ENCODE data around the gene ACAD9.

The ACAD9 gene

DNA sequence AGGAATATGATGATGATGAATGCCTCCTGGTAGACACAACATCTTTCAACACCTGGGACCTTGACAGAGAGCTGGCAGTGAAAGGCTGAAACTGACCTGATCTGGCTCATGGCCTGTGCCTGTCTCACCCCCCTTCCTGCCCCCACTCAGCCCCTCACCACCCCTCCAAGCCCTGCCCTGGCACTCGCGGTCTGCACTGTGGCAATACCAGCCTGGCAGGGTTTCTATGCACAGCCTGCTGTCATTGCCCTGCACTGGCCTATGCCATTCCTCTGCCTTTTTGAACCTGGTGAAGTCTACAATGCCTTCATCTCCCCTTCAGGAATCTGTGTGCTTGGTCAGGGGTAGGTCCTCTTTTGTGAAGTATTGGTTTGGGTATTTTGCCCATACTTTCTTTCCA is 56.5 kb downstream of the ACAD9 start:
- DNase-seq (ENCODE audit: low read depth), result no peak

DNA sequence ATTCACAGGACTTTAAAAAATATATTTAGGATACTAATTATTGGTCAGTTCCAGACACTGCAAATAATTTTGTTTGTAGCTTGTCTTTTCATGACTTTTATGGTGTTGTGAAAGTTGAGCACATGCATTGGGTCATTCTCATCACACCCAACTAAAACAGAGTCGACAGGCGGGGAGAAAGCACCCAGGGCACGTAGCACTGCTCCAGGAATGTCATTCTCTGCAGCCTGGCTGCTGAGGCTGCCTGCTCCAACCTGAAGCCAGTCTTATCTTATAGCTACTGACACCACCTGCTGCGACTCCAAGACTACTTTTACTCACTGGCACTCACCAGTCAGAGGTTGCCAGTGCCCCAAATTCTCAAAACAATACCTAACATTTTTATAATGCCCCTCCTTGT is 56.9 kb downstream of the ACAD9 start:
- no peak for DNase-seq (ENCODE audit: low read depth)

DNA sequence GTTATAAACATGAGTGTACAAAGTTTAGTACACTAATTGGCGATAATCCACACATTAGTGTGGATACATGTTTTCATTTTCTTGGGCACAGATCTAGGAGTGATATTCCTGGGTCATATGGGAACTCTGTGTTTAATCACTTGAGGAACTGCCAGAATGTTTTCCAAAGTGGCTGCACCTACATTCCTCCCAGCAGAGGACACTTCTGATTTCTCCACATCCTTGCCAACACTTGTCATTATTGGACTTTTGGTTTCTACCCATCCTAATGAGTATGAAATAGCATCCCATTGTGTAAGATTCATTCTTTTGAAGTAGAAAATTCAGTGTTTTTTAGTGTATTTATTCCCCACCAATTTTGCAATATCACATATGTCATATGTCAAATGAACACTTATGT is 60.8 kb downstream of the ACAD9 start:
- no peak for DNase-seq (ENCODE audit: low read depth)

DNA sequence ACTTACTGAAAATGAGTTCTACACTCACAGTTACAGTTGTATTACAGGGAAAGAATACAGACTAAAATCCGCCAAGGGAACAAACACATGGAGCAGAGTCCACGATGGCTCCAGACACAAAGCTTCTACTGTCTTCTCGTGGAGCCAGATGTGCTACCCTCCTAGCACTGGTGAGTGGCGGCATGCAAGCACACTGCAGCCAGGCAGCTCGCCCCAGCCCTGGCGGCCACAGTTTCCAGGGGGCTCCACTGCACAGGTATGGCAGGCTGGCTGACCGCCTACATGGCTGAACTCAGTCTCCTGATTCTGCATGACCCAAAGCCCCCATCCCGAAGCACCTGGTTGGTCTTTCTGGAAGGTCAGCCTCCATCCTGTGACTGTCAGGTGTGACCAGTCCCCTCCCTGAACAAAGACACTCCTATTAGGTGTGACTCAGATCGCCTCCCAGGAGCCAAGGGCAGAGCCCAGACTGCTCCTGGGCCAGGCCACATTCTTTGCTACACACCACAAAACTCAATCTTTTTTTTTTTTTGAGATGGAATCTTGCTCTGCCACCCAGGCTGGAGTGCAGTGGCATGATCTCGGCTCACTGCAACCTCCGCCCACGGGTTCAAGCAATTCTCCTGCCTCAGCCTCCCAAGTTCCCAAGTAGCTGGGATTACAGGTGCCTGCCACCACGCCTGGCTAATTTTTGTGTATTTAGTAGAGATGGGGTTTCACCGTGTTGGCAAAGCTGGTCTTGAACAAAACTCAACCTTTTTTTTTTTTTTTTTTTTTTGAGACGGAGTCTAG is 62.9 kb downstream of the ACAD9 start:
- no peak for DNase-seq (ENCODE audit: low read depth)

DNA sequence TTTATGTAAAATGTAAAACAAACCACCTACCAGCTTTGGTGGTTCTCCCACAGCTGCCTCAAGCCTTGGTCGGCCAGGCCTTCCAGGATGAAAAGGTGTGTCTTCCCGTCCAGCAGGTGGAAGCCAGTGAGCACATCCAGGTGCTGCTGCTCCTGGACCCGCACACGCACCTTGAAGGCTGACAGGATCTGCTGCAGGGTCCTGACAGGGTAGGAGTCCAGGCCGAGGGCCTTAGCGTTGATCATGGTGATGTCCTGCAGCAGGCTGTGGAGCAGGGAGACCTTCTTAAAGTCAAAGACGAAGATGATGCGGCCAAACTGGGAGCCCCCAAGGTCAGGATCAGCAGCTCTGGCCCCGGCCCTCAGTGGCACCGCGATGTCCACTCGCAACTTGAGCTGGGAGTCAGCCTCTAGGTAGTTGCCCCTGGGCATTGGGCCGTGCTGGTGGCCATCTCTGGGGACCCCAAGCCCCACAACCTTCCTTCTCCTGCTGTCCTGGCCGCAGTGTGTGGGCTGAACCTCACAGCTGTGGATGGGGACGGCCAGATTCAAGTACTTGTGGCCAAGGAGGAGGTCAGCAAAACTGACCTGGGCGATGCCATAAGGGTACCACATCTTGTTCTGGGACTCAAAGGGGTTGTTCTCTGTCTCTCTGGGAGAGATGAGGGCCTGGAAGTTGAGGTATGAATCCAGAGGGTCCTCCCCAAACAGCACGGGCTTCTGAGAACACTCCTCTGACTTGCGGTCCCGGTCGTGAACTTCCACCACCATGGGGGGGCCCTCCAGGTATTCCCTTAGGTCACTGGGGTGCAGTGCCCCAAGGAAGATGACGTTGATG is 65.8 kb downstream of the ACAD9 start:
- no peak for DNase-seq (ENCODE audit: low read depth)

DNA sequence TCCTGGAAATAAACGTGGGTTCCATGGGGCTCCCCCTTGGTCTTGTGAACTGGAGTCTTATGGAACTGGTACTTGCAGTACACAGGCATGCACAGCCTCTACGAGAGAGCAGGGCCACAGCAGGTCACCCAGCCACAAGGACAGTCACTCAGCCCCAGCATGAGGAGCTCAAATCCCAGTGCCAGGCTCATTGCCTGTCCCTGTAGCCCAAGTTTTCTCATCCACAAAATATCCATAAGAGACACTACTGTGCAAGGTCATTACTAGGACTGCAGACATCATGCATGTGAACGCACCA is 66.4 kb downstream of the ACAD9 start:
- DNase-seq (ENCODE audit: low read depth), result no peak

DNA sequence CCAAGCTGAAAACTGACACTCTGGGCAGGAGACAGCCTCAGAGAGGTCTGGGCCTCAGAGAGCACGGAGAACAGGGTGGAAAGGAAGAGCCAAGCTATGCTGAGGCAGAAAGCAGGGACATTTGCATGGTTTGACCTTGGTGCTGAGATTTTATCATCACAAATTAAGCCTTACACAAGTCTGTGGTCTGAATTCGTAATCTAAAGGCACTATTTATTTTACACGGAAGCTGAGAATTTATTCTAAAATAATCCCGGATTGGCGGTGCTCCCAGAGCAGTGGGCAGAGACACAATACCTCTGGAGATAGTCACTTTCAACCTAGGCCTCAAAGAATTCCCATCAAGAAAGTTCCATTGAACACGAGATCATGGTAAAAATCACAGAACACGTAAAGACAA is 67.0 kb downstream of the ACAD9 start:
- no peak for DNase-seq (ENCODE audit: low read depth)

DNA sequence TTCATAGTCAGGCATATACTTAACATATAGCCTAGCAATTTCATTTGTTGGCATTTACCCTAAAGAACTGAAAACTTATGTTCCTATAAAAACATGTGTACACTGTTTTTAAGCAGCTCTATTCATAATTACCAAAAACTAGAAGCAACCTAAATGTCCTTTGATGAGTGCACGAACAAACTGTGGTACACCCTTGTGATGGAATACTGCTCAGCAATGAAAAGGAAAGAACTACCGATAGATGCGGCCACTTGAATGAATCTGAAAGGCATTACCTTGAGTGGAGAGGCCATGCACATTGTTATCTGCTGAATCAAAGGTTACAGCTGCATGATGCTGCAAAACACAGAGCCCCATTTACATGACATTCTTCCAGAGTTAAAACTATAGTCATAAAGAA is 69.7 kb downstream of the ACAD9 start:
- DNase-seq (ENCODE audit: low read depth), result no peak

DNA sequence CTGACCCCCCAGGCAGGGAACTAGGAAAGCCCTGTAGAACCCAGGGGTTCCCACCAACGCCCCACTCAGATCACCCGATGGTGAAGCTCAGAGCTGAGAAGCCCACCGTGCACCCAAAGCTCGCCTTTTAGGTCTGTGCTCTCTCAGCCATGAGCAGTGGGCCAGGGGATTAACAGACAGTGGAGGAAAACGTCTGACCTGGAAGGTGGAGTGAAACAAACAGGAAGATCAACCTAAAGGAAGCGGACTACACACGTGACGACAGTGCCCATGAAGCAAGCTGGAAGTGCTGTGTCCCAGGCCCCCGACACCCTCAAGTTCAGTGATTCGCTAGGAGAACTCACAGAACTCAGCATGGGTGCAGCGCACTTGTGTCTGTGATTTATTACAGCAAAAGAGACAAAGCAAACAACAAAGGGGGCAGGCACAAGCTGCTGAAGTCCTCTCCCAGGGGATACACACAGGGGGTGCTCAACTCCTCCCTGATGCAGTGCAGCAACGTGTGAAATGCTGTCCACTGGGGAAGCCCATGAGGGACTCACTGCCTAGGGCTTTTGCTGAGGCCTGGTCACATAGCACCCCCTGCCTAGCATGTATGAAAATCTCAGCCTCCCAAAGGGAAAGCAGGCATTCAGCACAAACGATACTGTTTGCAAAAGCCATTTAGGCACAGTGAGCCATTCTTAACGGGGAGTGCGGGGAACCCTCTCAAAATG is 71.0 kb downstream of the ACAD9 start:
- no peak for DNase-seq (ENCODE audit: low read depth)

DNA sequence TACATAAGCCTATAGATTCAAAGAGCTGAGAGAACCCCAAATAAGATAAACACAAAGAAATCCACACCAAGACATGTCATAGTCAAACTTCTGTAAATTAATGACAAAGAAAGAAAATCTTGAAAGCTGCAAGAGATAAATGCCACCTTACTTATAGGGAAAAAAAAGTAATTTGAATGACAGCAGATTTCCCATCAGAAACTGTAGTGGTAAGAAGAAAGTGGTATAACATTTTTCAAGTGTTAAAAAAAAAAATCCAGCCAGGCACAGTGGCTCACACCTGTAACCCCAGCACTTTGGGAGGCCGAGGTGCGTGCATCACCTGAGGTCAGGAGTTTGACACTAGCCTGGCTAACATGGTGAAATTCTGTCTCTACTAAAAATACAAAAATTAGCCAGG is 77.0 kb downstream of the ACAD9 start:
- no peak for DNase-seq (ENCODE audit: low read depth)

All from stimulated activated CD8-positive, alpha-beta memory T cell treated with anti-CD3 and anti-CD28 coated beads, Interleukin-15, amount 100 ng/mL, for 1 hour (primary cell).